HepG2 (cell line): Measurements from ENCODE around the gene PRR4. TPM values are rescaled to one million over a fixed set of nuclear protein-coding genes. Genes with fewer than 3 reads are reported as not detected.

Experiments used
- ATAC-seq: fragments of 200-7000 bp; cut with Tn5 transposase; 3 replicates; pipeline ENCODE4 v1.9.1; 2020; ENCODE audit warnings: mild to moderate bottlenecking, moderate library complexity
- BruUV-seq: library from RNA; stranded (reverse); fragments of 400-500 nt; replicated peaks from 2 replicates; lab custom pipeline; 2021; lab: Mats Ljungman, UMichigan
- CTCF ChIA-PET: fragments of 300-600 bp; formaldehyde crosslinking; extraction: SDS; loops from one replicate; lab custom pipeline; 2021; ENCODE audit warnings: low total read pairs, inconsistent platforms, low intra/inter-chr PET ratio; lab: Yijun Ruan, JAX
- POLR2A ChIA-PET: fragments of 350-600 bp; sonication (Branson Sonifier 250); formaldehyde crosslinking; loops from one replicate; lab custom pipeline; 2020; ENCODE audit warnings: antibody characterized with exemption, inconsistent platforms; lab: Yijun Ruan, JAX
- DNase-seq: peaks from one replicate; pipeline ENCODE4 v3.0.0-alpha.2; 2015; ENCODE audit warnings: low spot score
- FAIRE-seq: peaks from 3 replicates; lab custom pipeline; 2011; peaks lifted over from hg19 to GRCh38; lab: Jason Lieb, UNC
- H2AFZ ChIP-seq: one replicate; pipeline ENCODE4 v1.6.1; 2011; ENCODE audit warnings: low read length, inconsistent platforms
- H3K27ac ChIP-seq: fragments of 300-600 bp; 3 replicates; pipeline ENCODE4 v1.8.0; 2011; ENCODE audit warnings: mixed run types, mild to moderate bottlenecking, mixed read lengths, low read length, inconsistent platforms; ENCODE audit not compliant: insufficient read depth; ENCODE audit errors: extremely low read length
- H3K27me3 ChIP-seq, 2 experiments: fragments of 200-600 bp in 1 of 2; 2 replicates in 1 of 2; 3 replicates in 1 of 2; pipeline versions ENCODE4 v1.6.0 to v1.8.0; 2011; ENCODE audit warnings: low read length in 2 of 2, mild to moderate bottlenecking in 2 of 2, moderate library complexity in 2 of 2, inconsistent platforms in 1 of 2; ENCODE audit not compliant: insufficient read depth in 2 of 2, control insufficient read depth in 1 of 2
- H3K36me3 ChIP-seq, 2 experiments: fragments of 200-600 bp in 1 of 2; replicated peaks in 1 of 2; 2 replicates in 1 of 2; 3 replicates in 1 of 2; pipeline versions ENCODE4 v1.5.1 to v1.8.0; 2011; ENCODE audit warnings: low read length in 2 of 2, inconsistent platforms in 1 of 2; ENCODE audit not compliant: insufficient read depth in 2 of 2, control insufficient read depth in 1 of 2
- H3K4me1 ChIP-seq: 2 replicates; pipeline ENCODE4 v1.5.1; 2012; ENCODE audit warnings: low read length, inconsistent platforms; ENCODE audit not compliant: insufficient read depth
- H3K4me2 ChIP-seq: 2 replicates; pipeline ENCODE4 v1.6.0; 2011; ENCODE audit warnings: low read depth, low read length, inconsistent platforms
- H3K4me3 ChIP-seq, 3 experiments: fragments of 200-600 bp in 1 of 3; sonication (generic), shearing (Covaris generic) in 1 of 3; replicated peaks in 1 of 3; 2 replicates each; pipeline ENCODE4 v1.5.1; 2011 to 2016; ENCODE audit warnings: low read length in 3 of 3, inconsistent platforms in 2 of 3, low read depth in 2 of 3, mild to moderate bottlenecking in 2 of 3, control low read depth in 1 of 3, mixed read lengths in 1 of 3; ENCODE audit not compliant: insufficient read depth in 1 of 3
- H3K79me2 ChIP-seq: one replicate; pipeline ENCODE4 v1.6.1; 2011; ENCODE audit warnings: low read length, inconsistent platforms; ENCODE audit not compliant: insufficient read depth
- H3K9ac ChIP-seq: 2 replicates; pipeline ENCODE4 v1.6.0; 2011; ENCODE audit warnings: mild to moderate bottlenecking, low read depth, low read length, inconsistent platforms; ENCODE audit not compliant: insufficient read depth
- H3K9me3 ChIP-seq: 2 replicates; pipeline ENCODE4 v1.5.1; 2012; ENCODE audit warnings: mild to moderate bottlenecking, low read length
- H4K20me1 ChIP-seq: 2 replicates; pipeline ENCODE4 v1.6.0; 2011; ENCODE audit warnings: inconsistent platforms, mild to moderate bottlenecking, low read length, moderate library complexity; ENCODE audit not compliant: insufficient read depth
- GTF3A ChIP-seq: sonication (generic); formaldehyde crosslinking; conservative IDR thresholded peaks from 2 replicates; pipeline ENCODE4 v1.4.0; 2020; ENCODE audit warnings: mild to moderate bottlenecking, missing genetic modification reagents
- JUN ChIP-seq: sonication (generic); formaldehyde crosslinking; IDR thresholded peaks from 2 replicates; pipeline ENCODE4 v1.4.0; 2020; ENCODE audit warnings: mild to moderate bottlenecking, missing genetic modification reagents
- KLF6 ChIP-seq: IDR thresholded peaks from 2 replicates; pipeline ENCODE4 v1.8.0; 2016; ENCODE audit warnings: missing biosample characterization, missing genetic modification reagents
- POLR2AphosphoS5 ChIP-seq: IDR thresholded peaks from 2 replicates; pipeline ENCODE4 v1.6.1; 2012; ENCODE audit warnings: low read depth, low read length
- PTBP1 ChIP-seq: fragments of 200-400 bp; formaldehyde crosslinking; IDR thresholded peaks from 2 replicates; pipeline ENCODE4 v1.6.1; 2018; ENCODE audit warnings: low read length, low read depth; ENCODE audit not compliant: poor library complexity, severe bottlenecking
- SOX6 ChIP-seq, 2 experiments: fragments of 450-650 bp in 1 of 2; sonication (generic) in 1 of 2; formaldehyde crosslinking in 1 of 2; IDR thresholded peaks; 2 replicates each; pipeline versions ENCODE4 v1.4.0 to v1.6.1; 2017 to 2020; ENCODE audit warnings: antibody characterized with exemption in 1 of 2, mild to moderate bottlenecking in 1 of 2, missing genetic modification reagents in 1 of 2
- SUZ12 ChIP-seq: fragments of 150-350 bp; IDR thresholded peaks from 2 replicates; pipeline ENCODE4 v1.6.1; 2014; ENCODE audit warnings: low read depth, low read length
- ZNF251 ChIP-seq: sonication (generic); formaldehyde crosslinking; IDR thresholded peaks from 2 replicates; pipeline ENCODE4 v1.9.0; 2021; ENCODE audit warnings: mild to moderate bottlenecking, missing genetic modification reagents
- ZNF589 ChIP-seq: sonication (generic); formaldehyde crosslinking; conservative IDR thresholded peaks from 2 replicates; pipeline ENCODE4 v1.8.0; 2022; ENCODE audit warnings: mild to moderate bottlenecking, moderate library complexity, missing genetic modification reagents
- ZNF672 ChIP-seq: sonication (generic); formaldehyde crosslinking; IDR thresholded peaks from 2 replicates; pipeline ENCODE4 v1.8.1; 2022; ENCODE audit warnings: missing genetic modification reagents
- ZNF776 ChIP-seq: sonication (generic); formaldehyde crosslinking; IDR thresholded peaks from 2 replicates; pipeline ENCODE4 v1.4.0; 2020; ENCODE audit warnings: mild to moderate bottlenecking, missing genetic modification reagents
- ZNF83 ChIP-seq: sonication (generic); formaldehyde crosslinking; IDR thresholded peaks from 2 replicates; pipeline ENCODE4 v1.4.0; 2020; ENCODE audit warnings: missing genetic modification reagents, mild to moderate bottlenecking, borderline replicate concordance
- WGBS: methylation state at CpG from one replicate; pipeline ENCODE4 v1.1.6; 2017; ENCODE audit warnings: low lambda C conversion rate; 5-methylcytosine and 5-hydroxymethylcytosine counted together
- in situ Hi-C: cut with HindIII; loops from 2 replicates; pipeline ENCODE4 v1.10.0; 2017; ENCODE audit warnings: low pct_unique_long_range_greater_than_20kb; ENCODE audit not compliant: extremely low pct_ligation_motif_present
- intact Hi-C: fragments of 100-400 bp; cut with micrococcal nuclease; formaldehyde crosslinking; loops from one replicate; pipeline ENCODE4 v1.10.0; 2022; ENCODE audit not compliant: unreplicated experiment
- polyA plus RNA-seq, 8 experiments: library from polyadenylated mRNA; depleted of rRNA in 3 of 8; stranded (reverse) in 7 of 8; unstranded in 1 of 8; fragments of >200 nt; fragmentation: Illumina TruSeq in 4 of 8; extraction: Trizol in 4 of 8; gene quantifications; 2 replicates each; pipeline versions ENCODE4 v1.2.1 to v1.2.3, GENCODE V29; 2011 to 2016; ENCODE audit warnings: low read depth in 4 of 8, missing spikeins in 1 of 8, mixed read lengths in 1 of 8; ENCODE audit not compliant: insufficient read depth in 1 of 8
- total RNA-seq, 5 experiments: library from RNA; depleted of rRNA; stranded (reverse); fragments of >200 nt; fragmentation: Illumina TruSeq; extraction: Trizol; gene quantifications; 2 replicates each; pipeline ENCODE4 v1.2.3, GENCODE V29; 2016; ENCODE audit warnings: low read depth in 1 of 5
- TF ChIP-seq, protein P1 (sequence below): IDR thresholded peaks from 2 replicates; pipeline ENCODE4 v1.6.1; 2016
- TF ChIP-seq, protein P2 (sequence below): sonication (generic); formaldehyde crosslinking; IDR thresholded peaks from 2 replicates; pipeline ENCODE4 v1.5.0; 2020; ENCODE audit warnings: mild to moderate bottlenecking, missing genetic modification reagents
- TF ChIP-seq, protein P3 (sequence below): sonication (generic); formaldehyde crosslinking; IDR thresholded peaks from 2 replicates; pipeline ENCODE4 v1.5.1; 2020; ENCODE audit warnings: missing genetic modification reagents, mild to moderate bottlenecking, borderline replicate concordance

The PRR4 gene
- total and polyA plus RNA-seq, 2 of the 13 experiments (the other 11 are each of a cell fraction or from before 2014, with no cell fraction given) = 2.3 to 5.4 TPM

DNA sequence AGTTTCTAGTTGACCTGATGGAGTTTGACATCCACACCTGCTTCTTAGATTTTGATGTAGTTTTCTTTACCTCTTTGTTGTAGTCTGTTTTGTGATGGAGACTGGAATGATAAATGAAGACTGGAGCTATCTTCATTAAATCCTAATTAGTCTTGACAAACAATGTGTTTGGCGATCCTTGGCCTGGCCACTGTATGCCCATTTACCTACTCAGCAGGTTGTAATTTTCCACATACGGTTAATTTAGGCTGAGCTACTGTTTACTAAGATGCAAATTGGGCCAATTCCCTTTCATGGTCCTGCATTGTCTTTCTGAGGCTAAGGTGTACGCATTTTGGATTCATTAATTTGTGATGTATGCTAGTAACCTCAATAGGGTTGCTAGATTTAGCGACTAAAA is 46.7 kb downstream of the PRR4 start, which contains the start of gene TAS2R7:
Gene TAS2R7, minus strand, starts transcription at position 41 of the 400 bp plus-strand sequence. CDS start 57 bp downstream, outside the sequence.
- FAIRE-seq = no peak
- H3K36me3 ChIP-seq = no peaks in the 10 kb centered on the region
- intact Hi-C loops = no loop called here
- no peak for ATAC-seq
- WGBS = 38% methylated on average over 4 of the region's 4 CpGs
- POLR2A ChIA-PET = no interaction called here
- TF ChIP-seq GTF3A (CRISPR knock-in tag) = no peak
- TF ChIP-seq, all 625 proteins: peak for 0
- Histone ChIP-seq H3K27ac (no peak within 1 kb of the TSS), H2AFZ (no peak within 1 kb of the TSS), H3K4me3 (no peak within 1 kb of the TSS), H3K9ac (no peak within 1 kb of the TSS), H3K4me1 (no peaks in the 10 kb centered on the region), H3K79me2 (no peaks in the 10 kb centered on the region), H3K9me3 (no peaks in the 10 kb centered on the region), H3K4me2 (no peak within 1 kb of the TSS), H4K20me1 (no peaks in the 10 kb centered on the region), H3K27me3 (0 out of 5 replicates have a peak, but pooled peaks cover 0 to 3% of the 10 kb centered on the region in 2 experiments)
- BruUV-seq = no TSS peak
- in situ Hi-C loops = no loop called here
- CTCF ChIA-PET = no interaction called here
- DNase-seq = no peak

DNA sequence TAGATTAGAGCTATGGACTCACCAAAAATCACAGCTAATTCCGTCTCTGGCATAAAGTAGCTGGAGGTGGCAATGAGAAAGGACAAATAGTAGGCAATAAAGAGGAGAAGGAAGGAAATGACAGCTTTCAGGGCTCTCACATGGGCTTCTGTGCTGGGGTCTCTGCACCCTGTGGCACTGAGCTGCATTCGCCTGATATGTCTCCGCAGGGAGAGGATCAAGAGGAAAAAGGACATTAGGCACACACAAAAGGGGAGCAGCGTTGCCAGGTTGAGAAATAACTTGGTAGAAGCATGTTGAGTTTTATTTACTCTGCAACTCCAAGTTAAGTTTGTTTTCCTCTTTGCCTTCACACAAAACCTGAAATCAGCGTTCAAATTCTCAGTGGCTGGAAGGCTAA is 47.5 kb downstream of the PRR4 start:
- Histone ChIP-seq H3K36me3 (no peaks in the 10 kb centered on the region), H4K20me1 (no peaks in the 10 kb centered on the region), H3K4me2 (no peak overlapping the region), H3K27ac (no peak overlapping the region), H2AFZ (no peak overlapping the region), H3K79me2 (no peaks in the 10 kb centered on the region), H3K9me3 (no peaks in the 10 kb centered on the region), H3K4me3 (no peak overlapping the region), H3K27me3 (0 out of 5 replicates have a peak, but pooled peaks cover 0 to 3% of the 10 kb centered on the region in 2 experiments), H3K9ac (no peak overlapping the region), H3K4me1 (no peaks in the 10 kb centered on the region)
- 24% methylated on average over 5 of the region's 5 CpGs for WGBS
- FAIRE-seq (no peak), ATAC-seq (no peak), DNase-seq (no peak)
- in situ Hi-C loops = no loop called here
- ChIA-PET POLR2A (no interaction called here), CTCF (no interaction called here)
- no TSS peak for BruUV-seq
- intact Hi-C loops = no loop called here
- no peak for TF ChIP-seq KLF6 (CRISPR knock-in tag)
- TF ChIP-seq ZNF776 (CRISPR knock-in tag) = no peak
- TF ChIP-seq SUZ12 = no peak
- TF ChIP-seq, protein P1, sequence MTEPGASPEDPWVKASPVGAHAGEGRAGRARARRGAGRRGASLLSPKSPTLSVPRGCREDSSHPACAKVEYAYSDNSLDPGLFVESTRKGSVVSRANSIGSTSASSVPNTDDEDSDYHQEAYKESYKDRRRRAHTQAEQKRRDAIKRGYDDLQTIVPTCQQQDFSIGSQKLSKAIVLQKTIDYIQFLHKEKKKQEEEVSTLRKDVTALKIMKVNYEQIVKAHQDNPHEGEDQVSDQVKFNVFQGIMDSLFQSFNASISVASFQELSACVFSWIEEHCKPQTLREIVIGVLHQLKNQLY (CRISPR knock-in tag) = no peak
- no peak for TF ChIP-seq SOX6 (IDR thresholded peaks at IDR 0.05)
- no peak for TF ChIP-seq SOX6 (CRISPR knock-in tag; IDR thresholded peaks at IDR 0.05)
- no peak for TF ChIP-seq JUN (CRISPR knock-in tag)
- TF ChIP-seq, protein P2, sequence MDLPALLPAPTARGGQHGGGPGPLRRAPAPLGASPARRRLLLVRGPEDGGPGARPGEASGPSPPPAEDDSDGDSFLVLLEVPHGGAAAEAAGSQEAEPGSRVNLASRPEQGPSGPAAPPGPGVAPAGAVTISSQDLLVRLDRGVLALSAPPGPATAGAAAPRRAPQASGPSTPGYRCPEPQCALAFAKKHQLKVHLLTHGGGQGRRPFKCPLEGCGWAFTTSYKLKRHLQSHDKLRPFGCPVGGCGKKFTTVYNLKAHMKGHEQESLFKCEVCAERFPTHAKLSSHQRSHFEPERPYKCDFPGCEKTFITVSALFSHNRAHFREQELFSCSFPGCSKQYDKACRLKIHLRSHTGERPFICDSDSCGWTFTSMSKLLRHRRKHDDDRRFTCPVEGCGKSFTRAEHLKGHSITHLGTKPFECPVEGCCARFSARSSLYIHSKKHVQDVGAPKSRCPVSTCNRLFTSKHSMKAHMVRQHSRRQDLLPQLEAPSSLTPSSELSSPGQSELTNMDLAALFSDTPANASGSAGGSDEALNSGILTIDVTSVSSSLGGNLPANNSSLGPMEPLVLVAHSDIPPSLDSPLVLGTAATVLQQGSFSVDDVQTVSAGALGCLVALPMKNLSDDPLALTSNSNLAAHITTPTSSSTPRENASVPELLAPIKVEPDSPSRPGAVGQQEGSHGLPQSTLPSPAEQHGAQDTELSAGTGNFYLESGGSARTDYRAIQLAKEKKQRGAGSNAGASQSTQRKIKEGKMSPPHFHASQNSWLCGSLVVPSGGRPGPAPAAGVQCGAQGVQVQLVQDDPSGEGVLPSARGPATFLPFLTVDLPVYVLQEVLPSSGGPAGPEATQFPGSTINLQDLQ (CRISPR knock-in tag) = no peak
- no peak for TF ChIP-seq POLR2AphosphoS5
- no peak for TF ChIP-seq ZNF672
- TF ChIP-seq, protein P3, sequence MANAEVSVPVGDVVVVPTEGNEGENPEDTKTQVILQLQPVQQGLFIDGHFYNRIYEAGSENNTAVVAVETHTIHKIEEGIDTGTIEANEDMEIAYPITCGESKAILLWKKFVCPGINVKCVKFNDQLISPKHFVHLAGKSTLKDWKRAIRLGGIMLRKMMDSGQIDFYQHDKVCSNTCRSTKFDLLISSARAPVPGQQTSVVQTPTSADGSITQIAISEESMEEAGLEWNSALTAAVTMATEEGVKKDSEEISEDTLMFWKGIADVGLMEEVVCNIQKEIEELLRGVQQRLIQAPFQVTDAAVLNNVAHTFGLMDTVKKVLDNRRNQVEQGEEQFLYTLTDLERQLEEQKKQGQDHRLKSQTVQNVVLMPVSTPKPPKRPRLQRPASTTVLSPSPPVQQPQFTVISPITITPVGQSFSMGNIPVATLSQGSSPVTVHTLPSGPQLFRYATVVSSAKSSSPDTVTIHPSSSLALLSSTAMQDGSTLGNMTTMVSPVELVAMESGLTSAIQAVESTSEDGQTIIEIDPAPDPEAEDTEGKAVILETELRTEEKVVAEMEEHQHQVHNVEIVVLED = no peak
- no peak for TF ChIP-seq ZNF589 (CRISPR knock-in tag)
- no peak for TF ChIP-seq ZNF251 (CRISPR knock-in tag)
- TF ChIP-seq ZNF83 = no peak
- no peak for TF ChIP-seq PTBP1
